HCT116 (cell line): ENCODE data around the gene USH1C. TPM values are rescaled to one million over a fixed set of nuclear protein-coding genes. Genes with fewer than 3 reads are reported as not detected.

Source experiments
- ATAC-seq: fragments of 200-7000 bp; cut with Tn5 transposase; 2 replicates; pipeline ENCODE4 v1.9.1; 2020; ENCODE audit warnings: mild to moderate bottlenecking, moderate library complexity
- BruUV-seq: library from RNA; stranded (reverse); fragments of 400-500 nt; replicated peaks from 2 replicates; lab custom pipeline; 2021; lab: Mats Ljungman, UMichigan
- CTCF ChIA-PET: fragments of 300-600 bp; sonication (Branson Sonifier 250); formaldehyde crosslinking; loops from one replicate; lab custom pipeline; 2021; ENCODE audit warnings: antibody characterized with exemption; lab: Charles Lee
- POLR2A ChIA-PET: fragments of 300-600, 350-600 bp; sonication (Branson Sonifier 250); formaldehyde crosslinking; loops from one replicate; lab custom pipeline; 2021; ENCODE audit warnings: antibody characterized with exemption; lab: Charles Lee
- RAD21 ChIA-PET, 2 experiments: fragments of 300-600 bp; sonication (Branson Sonifier 250); formaldehyde crosslinking; loops; one replicate each; lab custom pipeline; 2023; ENCODE audit warnings: low total read pairs in 2 of 2; ENCODE audit not compliant: uncharacterized antibody in 2 of 2, unreplicated experiment in 2 of 2, low non-redundant PET in 1 of 2; lab: Charles Lee
- DNase-seq: peaks from one replicate; pipeline ENCODE4 v3.0.0-alpha.2; 2010; ENCODE audit warnings: low read depth, low spot score
- H2AFZ ChIP-seq: fragments of 200-600 bp; shearing (Covaris generic), sonication (generic); 2 replicates; pipeline ENCODE4 v1.6.1; 2017; ENCODE audit warnings: low read depth, mixed run types, mixed read lengths, antibody characterized with exemption, low read length; ENCODE audit not compliant: poor library complexity, severe bottlenecking
- H3K27ac ChIP-seq: 2 replicates; pipeline ENCODE4 v1.5.1; 2012; ENCODE audit warnings: low read depth, low read length
- H3K27me3 ChIP-seq: fragments of 200-600 bp; sonication (generic); 2 replicates; pipeline ENCODE4 v1.6.1; 2016; ENCODE audit warnings: mixed run types, low read length, mixed read lengths; ENCODE audit not compliant: insufficient read depth
- H3K36me3 ChIP-seq, 2 experiments: fragments of 200-500 bp in 1 of 2; fragments of 200-600 bp in 1 of 2; sonication (Bioruptor generic) in 1 of 2; sonication (generic) in 1 of 2; 2 replicates each; pipeline versions ENCODE4 v1.5.1 to v1.6.1; 2014 to 2016; ENCODE audit warnings: low read length in 2 of 2, inconsistent platforms in 1 of 2, mixed read lengths in 1 of 2, mixed run types in 1 of 2; ENCODE audit not compliant: insufficient read depth in 2 of 2, control insufficient read depth in 1 of 2
- H3K4me1 ChIP-seq, 2 experiments: fragments of 200-600 bp in 1 of 2; sonication (generic) in 1 of 2; 2 replicates each; pipeline versions ENCODE4 v1.5.1 to v1.6.1; 2012 to 2017; ENCODE audit warnings: low read length in 2 of 2, inconsistent platforms in 1 of 2, mild to moderate bottlenecking in 1 of 2, mixed read lengths in 1 of 2, mixed run types in 1 of 2, moderate library complexity in 1 of 2; ENCODE audit not compliant: insufficient read depth in 2 of 2, control insufficient read depth in 1 of 2
- H3K4me2 ChIP-seq: fragments of 200-600 bp; sonication (generic); 2 replicates; pipeline ENCODE4 v1.6.1; 2017; ENCODE audit warnings: mixed run types, low read length, mixed read lengths
- H3K4me3 ChIP-seq, 2 experiments: fragments of 200-600 bp in 1 of 2; sonication (generic) in 1 of 2; replicated peaks in 1 of 2; 2 replicates each; pipeline ENCODE4 v1.5.1; 2011 to 2016; ENCODE audit warnings: low read length in 2 of 2, control low read depth in 1 of 2, low read depth in 1 of 2, mild to moderate bottlenecking in 1 of 2, mixed read lengths in 1 of 2, mixed run types in 1 of 2
- H3K79me2 ChIP-seq: fragments of 200-600 bp; sonication (generic); 2 replicates; pipeline ENCODE4 v1.6.1; 2017; ENCODE audit warnings: mild to moderate bottlenecking, mixed run types, low read length, moderate library complexity, mixed read lengths; ENCODE audit not compliant: insufficient read depth
- H3K9ac ChIP-seq: fragments of 200-600 bp; sonication (generic); 2 replicates; pipeline ENCODE4 v1.6.1; 2016; ENCODE audit warnings: low read length, mixed read lengths
- H3K9me2 ChIP-seq: fragments of 200-600 bp; sonication (generic), shearing (Covaris generic); 2 replicates; pipeline ENCODE4 v1.6.1; 2017; ENCODE audit warnings: mixed run types, mild to moderate bottlenecking, moderate library complexity; ENCODE audit not compliant: insufficient read depth
- H3K9me3 ChIP-seq, 2 experiments: fragments of 200-500 bp in 1 of 2; fragments of 200-600 bp in 1 of 2; sonication (Bioruptor generic) in 1 of 2; sonication (generic) in 1 of 2; 2 replicates each; pipeline ENCODE4 v1.6.1; 2014 to 2017; ENCODE audit warnings: low read length in 2 of 2, mixed read lengths in 2 of 2, inconsistent platforms in 1 of 2, low read depth in 1 of 2, mild to moderate bottlenecking in 1 of 2, mixed run types in 1 of 2, moderate library complexity in 1 of 2; ENCODE audit not compliant: control insufficient read depth in 1 of 2, insufficient read depth in 1 of 2
- H4K20me1 ChIP-seq: fragments of 200-600 bp; sonication (generic), shearing (Covaris generic); 2 replicates; pipeline ENCODE4 v1.6.1; 2017; ENCODE audit warnings: mixed run types, mild to moderate bottlenecking, moderate library complexity; ENCODE audit not compliant: insufficient read depth
- ATF3 ChIP-seq: IDR thresholded peaks from 2 replicates; pipeline ENCODE4 v1.6.1; 2012
- EZH2 ChIP-seq: fragments of 200-600 bp; sonication (generic); IDR thresholded peaks from 2 replicates; pipeline ENCODE4 v1.6.1; 2017; ENCODE audit warnings: antibody characterized with exemption, mixed run types
- EZH2phosphoT487 ChIP-seq: fragments of 200-600 bp; IDR thresholded peaks from 2 replicates; pipeline ENCODE4 v1.6.1; 2018; ENCODE audit warnings: antibody characterized with exemption, borderline replicate concordance
- JUND ChIP-seq: IDR thresholded peaks from 2 replicates; pipeline ENCODE4 v1.6.1; 2012
- POLR2A ChIP-seq: IDR thresholded peaks from 2 replicates; pipeline ENCODE4 v1.7.0; 2011; ENCODE audit warnings: borderline replicate concordance; ENCODE audit not compliant: insufficient read depth, insufficient read length; ENCODE audit errors: extremely low read depth
- POLR2AphosphoS5 ChIP-seq: IDR thresholded peaks from 2 replicates; pipeline ENCODE4 v1.6.1; 2011; ENCODE audit warnings: mild to moderate bottlenecking, low read depth, low read length, moderate library complexity
- SIN3A ChIP-seq: IDR thresholded peaks from 2 replicates; pipeline ENCODE4 v1.6.1; 2012; ENCODE audit warnings: low read depth
- SP1 ChIP-seq: IDR thresholded peaks from 2 replicates; pipeline ENCODE4 v1.6.1; 2012; ENCODE audit warnings: low read depth
- TCF7L2 ChIP-seq: IDR thresholded peaks from 2 replicates; pipeline ENCODE4 v1.7.0; 2011; ENCODE audit warnings: borderline replicate concordance, inconsistent platforms; ENCODE audit not compliant: insufficient read depth, insufficient read length; ENCODE audit errors: extremely low read depth
- YY1 ChIP-seq: IDR thresholded peaks from 2 replicates; pipeline ENCODE4 v1.6.1; 2011; ENCODE audit warnings: low read length, low read depth, moderate library complexity, mild to moderate bottlenecking; ENCODE audit not compliant: insufficient replicate concordance; ENCODE audit errors: extremely low read depth
- ZFX ChIP-seq: fragments of 450-650 bp; IDR thresholded peaks from 2 replicates; pipeline ENCODE4 v1.6.1; 2017
- ZNF274 ChIP-seq: fragments of 200-500 bp; sonication (Bioruptor generic); IDR thresholded peaks from 2 replicates; pipeline ENCODE4 v1.6.1; 2014; ENCODE audit warnings: mild to moderate bottlenecking, low read depth, low read length, inconsistent platforms
- intact Hi-C: fragments of 100-400 bp; cut with micrococcal nuclease; formaldehyde crosslinking; loops from 2 replicates; pipeline ENCODE4 v1.10.0; 2022
- total RNA-seq: library from RNA; stranded (reverse); gene quantifications from one replicate; pipeline ENCODE4 v1.2.1, GENCODE V29; 2021; ENCODE audit not compliant: unreplicated experiment

The USH1C gene
- total RNA-seq, 1 experiment from 2014 or later = 13.4 TPM

- Histone ChIP-seq H3K27me3 (no peaks in the 10 kb centered on the region), H3K9ac (no peak overlapping the region), H3K79me2 (no peaks in the 10 kb centered on the region), H2AFZ (no peak overlapping the region), H3K9me2 (no peaks in the 10 kb centered on the region), H3K9me3 (no peaks in the 10 kb centered on the region), H4K20me1 (no peaks in the 10 kb centered on the region), H3K36me3 (no peaks in the 10 kb centered on the region), H3K4me3 (no peak overlapping the region), H3K4me1 (peaks cover under 1 to 5% of the 10 kb centered on the region in 2 experiments; a peak in 3 of 4 replicates), H3K4me2 (no peak overlapping the region), H3K27ac (no peak overlapping the region)
- intact Hi-C loops = no loop called here
- no peak for TF ChIP-seq EZH2phosphoT487
- TF ChIP-seq SIN3A = no peak
- TF ChIP-seq SP1 = no peak
- TF ChIP-seq POLR2A = no peak
- TF ChIP-seq ZFX = no peak
- TF ChIP-seq POLR2AphosphoS5 = no peak
- ChIA-PET CTCF (interaction anchor here (1.1 kb wide), 1 partner anchor 16 kb away, joined by 4 read pairs; no protein-coding TSS in a partner anchor), RAD21 (no interaction called here), POLR2A (no interaction called here)
- no TSS peak for BruUV-seq
- no peak for DNase-seq
- no peak for ATAC-seq
These were observed 32.1 kb downstream of the USH1C start for GRCh38 chr11:17512101-17512500.

GRCh38 chr11:17511571-17511970 is 32.6 kb downstream of the USH1C start:
- H3K9me3 ChIP-seq = no peaks in the 10 kb centered on the region
- DNase-seq (no peak), ATAC-seq (no peak)
- H3K9me2 ChIP-seq = no peaks in the 10 kb centered on the region
- no peak overlapping the region for H3K4me2 ChIP-seq
- H3K9ac ChIP-seq = no peak overlapping the region
- no peaks in the 10 kb centered on the region for H3K36me3 ChIP-seq
- no peak overlapping the region for H2AFZ ChIP-seq
- CTCF ChIA-PET = interaction anchor here (1.1 kb wide), 1 partner anchor 16 kb away, joined by 4 read pairs; no protein-coding TSS in a partner anchor
- no peaks in the 10 kb centered on the region for H3K27me3 ChIP-seq
- POLR2A ChIA-PET = no interaction called here
- RAD21 ChIA-PET = no interaction called here
- H3K27ac ChIP-seq = no peak overlapping the region
- no TSS peak for BruUV-seq
- TF ChIP-seq EZH2 = no peak
- no peak for TF ChIP-seq ZFX
- TF ChIP-seq ATF3 = no peak
- TF ChIP-seq JUND = no peak
- TF ChIP-seq ZNF274 = no peak
- no peak for TF ChIP-seq TCF7L2
- TF ChIP-seq YY1 = no peak
- TF ChIP-seq SIN3A = no peak
- no peak for TF ChIP-seq POLR2A
- H3K4me1 ChIP-seq = peaks cover 5 to 10% of the 10 kb centered on the region in 2 experiments; a peak in 3 of 4 replicates
- no peaks in the 10 kb centered on the region for H3K79me2 ChIP-seq
- no peaks in the 10 kb centered on the region for H4K20me1 ChIP-seq
- intact Hi-C loops = no loop called here
- H3K4me3 ChIP-seq = no peak overlapping the region
